ENCODE data around the gene CDK14. TPM values are rescaled to one million over a fixed set of nuclear protein-coding genes. Genes with fewer than 3 reads are reported as not detected.
A peak's percentile ranks its signal among the peaks of the same experiment; 100 is the strongest.
"Not testable (repeated sequence)": the region's sequence is repeated elsewhere in the genome, so short reads cannot be mapped to it uniquely, and the experiment has no call there.

The CDK14 gene
- total RNA-seq, 1 experiment from 2014 or later: 7.5 TPM

GRCh38 chr7:90618876-90619275, 22.8 kb downstream of the CDK14 start:
- Histone ChIP-seq H3K27me3 (no peaks in the 10 kb centered on the region), H3K36me3 (no peaks in the 10 kb centered on the region), H3K9me3 (no peaks in the 10 kb centered on the region), H3K4me3 (no peak overlapping the region)
- DNase-seq: no peak

GRCh38 chr7:90621125-90621746, 25.1 kb downstream of the CDK14 start:
- Histone ChIP-seq H3K27me3 (no peaks in the 10 kb centered on the region), H3K4me3 (no peak overlapping the region), H3K9me3 (no peaks in the 10 kb centered on the region), H3K36me3 (no peaks in the 10 kb centered on the region)
- DNase-seq: no peak

GRCh38 chr7:90621747-90622140, 25.6 kb downstream of the CDK14 start:
- DNase-seq: no peak
- Histone ChIP-seq H3K36me3 (no peaks in the 10 kb centered on the region), H3K27me3 (no peaks in the 10 kb centered on the region), H3K9me3 (no peaks in the 10 kb centered on the region), H3K4me3 (no peak overlapping the region)

- Histone ChIP-seq H3K9me3 (no peaks in the 10 kb centered on the region), H3K4me3 (no peak overlapping the region), H3K27me3 (no peaks in the 10 kb centered on the region), H3K36me3 (no peaks in the 10 kb centered on the region)
- no peak for DNase-seq
Observed at GRCh38 chr7:90622670-90623069, 26.5 kb downstream of the CDK14 start.

- no peak for DNase-seq
- no peaks in the 10 kb centered on the region for H3K9me3 ChIP-seq
- no peak overlapping the region for H3K4me3 ChIP-seq
- no peaks in the 10 kb centered on the region for H3K27me3 ChIP-seq
- H3K36me3 ChIP-seq: no peaks in the 10 kb centered on the region
Observed at GRCh38 chr7:90624225-90624911, 28.2 kb downstream of the CDK14 start.

- H3K4me3 ChIP-seq: no peak overlapping the region
- DNase-seq: no peak
- no peaks in the 10 kb centered on the region for H3K9me3 ChIP-seq
- no peaks in the 10 kb centered on the region for H3K36me3 ChIP-seq
- no peaks in the 10 kb centered on the region for H3K27me3 ChIP-seq
Observed at GRCh38 chr7:90625051-90625450, 28.9 kb downstream of the CDK14 start.

- H3K36me3 ChIP-seq: no peaks in the 10 kb centered on the region
- H3K9me3 ChIP-seq: no peaks in the 10 kb centered on the region
- H3K4me3 ChIP-seq: no peak overlapping the region
- peak; percentile 4 for DNase-seq
- H3K27me3 ChIP-seq: no peaks in the 10 kb centered on the region
Observed at GRCh38 chr7:90625562-90625961, 29.4 kb downstream of the CDK14 start.

- no peaks in the 10 kb centered on the region for H3K27me3 ChIP-seq
- no peaks in the 10 kb centered on the region for H3K36me3 ChIP-seq
- DNase-seq: no peak
- no peaks in the 10 kb centered on the region for H3K9me3 ChIP-seq
- H3K4me3 ChIP-seq: no peak overlapping the region
Observed at GRCh38 chr7:90626013-90626412, 29.9 kb downstream of the CDK14 start.

- no peaks in the 10 kb centered on the region for H3K27me3 ChIP-seq
- no peak overlapping the region for H3K4me3 ChIP-seq
- DNase-seq: no peak
- no peaks in the 10 kb centered on the region for H3K9me3 ChIP-seq
- no peaks in the 10 kb centered on the region for H3K36me3 ChIP-seq
Observed at GRCh38 chr7:90629297-90629918, 33.3 kb downstream of the CDK14 start.

GRCh38 chr7:90631502-90631901, 35.4 kb downstream of the CDK14 start:
- Histone ChIP-seq H3K36me3 (no peaks in the 10 kb centered on the region), H3K4me3 (no peak overlapping the region), H3K9me3 (no peaks in the 10 kb centered on the region), H3K27me3 (no peaks in the 10 kb centered on the region)
- no peak for DNase-seq

- not testable (repeated sequence) for H3K36me3 ChIP-seq
Observed at GRCh38 chr7:90639683-90640082, 43.6 kb downstream of the CDK14 start.

GRCh38 chr7:90642978-90643377, 46.9 kb downstream of the CDK14 start:
- Histone ChIP-seq H3K27me3 (no peaks in the 10 kb centered on the region), H3K36me3 (no peaks in the 10 kb centered on the region), H3K4me3 (no peak overlapping the region), H3K9me3 (no peaks in the 10 kb centered on the region; the same call in 1 of the 2 replicates)
- no peak for DNase-seq

More at GRCh38 chr7:90639683-90640082, 43.6 kb downstream of the CDK14 start:
- DNase-seq, H3K9me3 ChIP-seq, H3K4me3 ChIP-seq, H3K27me3 ChIP-seq: not testable (repeated sequence)

- H3K36me3 ChIP-seq: no peaks in the 10 kb centered on the region
- no peaks in the 10 kb centered on the region; the same call in 1 of the 2 replicates for H3K9me3 ChIP-seq
- no peak for DNase-seq
- H3K27me3 ChIP-seq: no peaks in the 10 kb centered on the region
- H3K4me3 ChIP-seq: no peak overlapping the region
Observed at GRCh38 chr7:90645784-90646183, 49.7 kb downstream of the CDK14 start.

- Histone ChIP-seq H3K4me3 (no peak overlapping the region), H3K36me3 (no peaks in the 10 kb centered on the region), H3K27me3 (no peaks in the 10 kb centered on the region), H3K9me3 (no peaks in the 10 kb centered on the region)
- no peak for DNase-seq
Observed at GRCh38 chr7:90648107-90648506, 52.0 kb downstream of the CDK14 start.

GRCh38 chr7:90648834-90649233, 52.7 kb downstream of the CDK14 start:
- DNase-seq: no peak
- Histone ChIP-seq H3K27me3 (no peaks in the 10 kb centered on the region), H3K36me3 (no peaks in the 10 kb centered on the region), H3K4me3 (no peak overlapping the region), H3K9me3 (no peaks in the 10 kb centered on the region)

- no peak for DNase-seq
- no peaks in the 10 kb centered on the region for H3K27me3 ChIP-seq
- H3K9me3 ChIP-seq: no peaks in the 10 kb centered on the region
- no peak overlapping the region for H3K4me3 ChIP-seq
- H3K36me3 ChIP-seq: no peaks in the 10 kb centered on the region
Observed at GRCh38 chr7:90654718-90655427, 58.8 kb downstream of the CDK14 start.

- no peaks in the 10 kb centered on the region for H3K9me3 ChIP-seq
- H3K27me3 ChIP-seq: no peaks in the 10 kb centered on the region
- H3K4me3 ChIP-seq: no peak overlapping the region
- peak; percentile 40 for DNase-seq
- no peaks in the 10 kb centered on the region for H3K36me3 ChIP-seq
Observed at GRCh38 chr7:90655566-90655965, 59.4 kb downstream of the CDK14 start.
